BJ (cell line): ENCODE results near the gene HGD. TPM values are rescaled to one million over a fixed set of nuclear protein-coding genes. Genes with fewer than 3 reads are reported as not detected.

Experiments
- CTCF ChIA-PET: fragments of 350-600 bp; formaldehyde crosslinking; extraction: SDS; loops from one replicate; lab custom pipeline; 2021; ENCODE audit warnings: antibody characterized with exemption, inconsistent platforms; lab: Yijun Ruan, JAX
- POLR2A ChIA-PET: fragments of 300-600 bp; sonication (Branson Sonifier 250); formaldehyde crosslinking; extraction: SDS; loops from one replicate; lab custom pipeline; 2021; ENCODE audit warnings: antibody characterized with exemption; lab: Charles Lee
- DNase-seq: peaks from one replicate; pipeline ENCODE4 v3.0.0-alpha.2; 2011; ENCODE audit warnings: low read depth
- H3K27me3 ChIP-seq: 2 replicates; pipeline ENCODE4 v1.6.0; 2011; ENCODE audit warnings: low read length; ENCODE audit not compliant: control insufficient read depth, insufficient read depth
- H3K36me3 ChIP-seq: 2 replicates; pipeline ENCODE4 v1.5.1; 2011; ENCODE audit warnings: low read length; ENCODE audit not compliant: control insufficient read depth, insufficient read depth
- H3K4me3 ChIP-seq: 2 replicates; pipeline ENCODE4 v1.5.1; 2011; ENCODE audit warnings: low read depth, mild to moderate bottlenecking, control low read depth, low read length
- polyA plus RNA-seq: library from polyadenylated mRNA; depleted of rRNA; stranded (reverse); fragments of >200 nt; gene quantifications from 2 replicates; pipeline ENCODE4 v1.2.3, GENCODE V29; 2011
- TF ChIP-seq, protein P1 (sequence below): IDR thresholded peaks from 2 replicates; pipeline ENCODE4 v1.5.1; 2011; ENCODE audit warnings: low read depth, mild to moderate bottlenecking, control low read depth, inconsistent platforms, low read length, moderate library complexity; ENCODE audit not compliant: insufficient read depth

Gene HGD
- polyA plus RNA-seq, 1 experiment: 0.11 TPM

DNA sequence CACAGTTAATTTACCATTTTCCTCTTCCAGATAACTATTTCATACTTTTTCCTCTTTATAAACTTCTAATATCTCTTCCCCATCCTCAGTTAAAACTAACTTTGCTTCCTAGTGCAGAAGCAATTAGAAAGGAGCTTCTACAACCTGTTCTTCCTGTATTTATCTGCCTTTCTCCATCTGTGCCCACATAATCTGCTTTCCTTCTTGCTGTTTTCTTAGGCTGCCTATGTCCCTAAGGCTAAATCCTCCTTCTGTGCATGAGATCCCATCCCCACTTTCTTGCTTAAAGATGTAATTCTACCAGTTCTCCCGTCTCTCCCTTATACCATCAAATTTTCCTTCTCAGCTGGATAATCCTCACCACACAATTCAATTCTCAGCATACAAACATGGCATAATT, 28.3 kb upstream of the HGD start:
- TF ChIP-seq, protein P1, sequence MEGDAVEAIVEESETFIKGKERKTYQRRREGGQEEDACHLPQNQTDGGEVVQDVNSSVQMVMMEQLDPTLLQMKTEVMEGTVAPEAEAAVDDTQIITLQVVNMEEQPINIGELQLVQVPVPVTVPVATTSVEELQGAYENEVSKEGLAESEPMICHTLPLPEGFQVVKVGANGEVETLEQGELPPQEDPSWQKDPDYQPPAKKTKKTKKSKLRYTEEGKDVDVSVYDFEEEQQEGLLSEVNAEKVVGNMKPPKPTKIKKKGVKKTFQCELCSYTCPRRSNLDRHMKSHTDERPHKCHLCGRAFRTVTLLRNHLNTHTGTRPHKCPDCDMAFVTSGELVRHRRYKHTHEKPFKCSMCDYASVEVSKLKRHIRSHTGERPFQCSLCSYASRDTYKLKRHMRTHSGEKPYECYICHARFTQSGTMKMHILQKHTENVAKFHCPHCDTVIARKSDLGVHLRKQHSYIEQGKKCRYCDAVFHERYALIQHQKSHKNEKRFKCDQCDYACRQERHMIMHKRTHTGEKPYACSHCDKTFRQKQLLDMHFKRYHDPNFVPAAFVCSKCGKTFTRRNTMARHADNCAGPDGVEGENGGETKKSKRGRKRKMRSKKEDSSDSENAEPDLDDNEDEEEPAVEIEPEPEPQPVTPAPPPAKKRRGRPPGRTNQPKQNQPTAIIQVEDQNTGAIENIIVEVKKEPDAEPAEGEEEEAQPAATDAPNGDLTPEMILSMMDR: no peak
- ChIA-PET CTCF (no interaction called here), POLR2A (no interaction called here)
- no peak overlapping the region for H3K4me3 ChIP-seq
- no peaks in the 10 kb centered on the region for H3K36me3 ChIP-seq
- no peaks in the 10 kb centered on the region for H3K27me3 ChIP-seq
- no peak for DNase-seq

DNA sequence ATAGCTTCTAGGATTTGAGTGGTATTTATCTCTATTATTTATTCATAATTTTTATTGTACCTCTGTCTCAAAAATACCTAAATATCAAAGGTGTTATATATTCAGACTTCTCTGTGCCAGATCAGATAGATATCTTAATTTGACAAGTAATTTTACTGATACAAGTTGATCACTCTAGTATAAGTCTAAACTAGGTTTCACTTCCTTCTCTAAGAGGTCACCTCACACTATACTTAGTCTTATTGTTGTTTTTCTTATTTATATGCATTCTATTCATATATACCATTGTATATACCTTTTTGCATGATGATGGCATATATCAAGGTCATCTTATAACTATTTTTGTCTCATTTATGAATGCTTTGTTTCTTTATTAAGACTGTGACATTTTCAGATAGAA, 26.4 kb upstream of the HGD start:
- DNase-seq: no peak
- ChIA-PET CTCF (no interaction called here), POLR2A (no interaction called here)
- Histone ChIP-seq H3K4me3 (no peak overlapping the region), H3K27me3 (no peaks in the 10 kb centered on the region), H3K36me3 (no peaks in the 10 kb centered on the region)
- TF ChIP-seq, protein P1: no peak

DNA sequence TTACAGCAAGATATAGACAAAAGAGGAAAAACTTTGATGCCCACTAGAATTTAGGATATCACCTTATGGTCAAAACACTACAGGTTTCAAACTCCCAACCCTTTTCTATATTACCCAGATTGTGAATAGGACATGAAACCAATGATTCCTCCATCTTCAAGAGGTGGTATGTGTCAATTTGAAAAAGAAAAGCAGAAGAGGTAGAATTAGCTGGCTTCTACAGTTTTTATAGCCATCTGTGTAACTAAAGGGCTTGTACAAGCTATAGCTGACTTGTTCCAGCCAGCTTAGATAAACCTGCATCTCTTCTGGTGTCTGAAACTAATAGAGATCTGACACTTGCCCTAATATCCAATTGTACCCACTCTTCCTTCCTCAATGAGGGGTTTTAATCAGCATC, 24.9 kb upstream of the HGD start:
- H3K4me3 ChIP-seq: no peak overlapping the region
- POLR2A ChIA-PET: no interaction called here
- CTCF ChIA-PET: no interaction called here
- no peaks in the 10 kb centered on the region for H3K27me3 ChIP-seq
- TF ChIP-seq, protein P1: no peak
- H3K36me3 ChIP-seq: no peaks in the 10 kb centered on the region
- no peak for DNase-seq

GRCh38 chr3:120705884-120706582, 24.0 kb upstream of the HGD start:
- ChIA-PET CTCF (no interaction called here), POLR2A (no interaction called here)
- Histone ChIP-seq H3K36me3 (no peaks in the 10 kb centered on the region), H3K4me3 (no peak overlapping the region), H3K27me3 (no peaks in the 10 kb centered on the region)
- TF ChIP-seq, protein P1: no peak
- DNase-seq: no peak

- DNase-seq: no peak
- H3K4me3 ChIP-seq: no peak overlapping the region
- H3K36me3 ChIP-seq: no peaks in the 10 kb centered on the region
- TF ChIP-seq, protein P1: no peak
- POLR2A ChIA-PET: no interaction called here
- H3K27me3 ChIP-seq: no peaks in the 10 kb centered on the region
- CTCF ChIA-PET: interaction anchor here (1.1 kb wide), 1 partner anchor 15 kb away, joined by 3 read pairs; no protein-coding TSS in a partner anchor
Observed at GRCh38 chr3:120699333-120699732, 17.3 kb upstream of the HGD start.
